T-helper 2 cell (primary cell): ENCODE measurements around the gene ARHGAP9.
"Not testable (repeated sequence)": the region's sequence is repeated elsewhere in the genome, so short reads cannot be mapped to it uniquely, and the experiment has no call there.

Experiments
- DNase-seq, 5 experiments: peaks; one replicate each; pipeline versions ENCODE4 v3.0.0 to v3.0.0-alpha.2; 2012 to 2022
- total RNA-seq, 2 donors: gene quantifications; one replicate each; lab custom pipeline; 2026; lab: John Stamatoyannopoulos, UW

Gene ARHGAP9
- 195 to 470 reads per million in 2 donors for total RNA-seq

- peak in 3 of 5 experiments; percentile 46 to 90 (median 81) for DNase-seq
Measured at GRCh38 chr12:57479376-57480115, at the start of gene ARHGAP9. Gene ARHGAP9, minus strand, starts transcription at chr12:57479866. Its CDS starts 460 bp downstream, at chr12:57479406.

DNA sequence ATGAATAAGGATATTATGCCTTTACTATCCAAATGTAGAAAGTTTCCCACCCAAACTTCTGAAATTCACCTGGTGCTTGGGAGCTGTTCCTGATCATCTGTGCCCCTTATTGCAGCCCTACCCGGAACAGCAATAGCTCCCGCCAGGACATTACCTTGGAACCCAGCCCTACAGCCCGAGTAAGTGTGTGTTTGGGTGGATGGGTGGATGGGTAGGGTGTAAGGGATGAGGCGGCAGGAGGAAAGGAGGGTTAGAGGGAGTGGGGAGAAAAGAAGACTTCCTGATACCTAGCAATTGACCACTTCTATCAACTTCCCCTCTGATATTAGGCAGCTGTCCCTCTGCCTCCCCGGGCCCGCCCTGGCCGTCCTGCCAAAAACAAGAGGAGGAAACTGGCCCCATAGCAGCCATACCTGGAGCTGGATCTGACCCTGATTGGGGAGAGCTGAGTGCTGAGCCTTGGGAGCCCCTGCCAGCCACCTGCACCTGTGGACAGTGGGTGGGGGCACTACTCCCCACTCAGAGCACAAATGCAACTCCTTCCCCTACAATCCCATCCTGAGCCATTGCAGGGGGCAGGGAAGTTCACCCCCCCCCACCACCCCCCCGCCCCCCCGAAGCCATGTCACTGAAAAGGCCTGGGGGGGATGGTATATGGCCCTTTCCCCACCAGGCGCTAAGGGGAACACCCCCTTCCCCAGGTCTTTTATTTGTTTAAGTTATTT is 49.3 kb upstream of the ARHGAP9 start:
- no peak for DNase-seq

DNA sequence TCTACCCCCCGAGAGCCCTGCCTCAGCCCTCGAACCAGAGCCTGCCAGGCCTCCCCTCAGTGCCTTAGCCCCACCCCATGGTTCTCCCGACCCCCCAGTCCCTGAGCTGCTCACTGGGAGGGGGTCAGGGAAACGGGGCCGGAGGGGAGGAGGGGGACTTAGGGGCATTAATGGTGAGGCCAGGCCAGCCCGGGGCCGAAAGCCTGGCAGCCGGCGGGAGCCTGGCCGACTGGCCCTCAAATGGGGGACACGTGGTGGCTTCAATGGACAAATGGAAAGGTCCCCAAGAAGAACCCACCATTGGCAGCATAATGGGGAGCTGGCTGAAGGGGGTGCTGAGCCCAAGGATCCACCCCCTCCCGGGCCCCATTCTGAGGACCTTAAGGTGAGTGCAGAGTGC is 48.5 kb upstream of the ARHGAP9 start:
- DNase-seq, result no peak

- DNase-seq, result no peak
Measured at GRCh38 chr12:57527184-57527583, 47.5 kb upstream of the ARHGAP9 start.

DNA sequence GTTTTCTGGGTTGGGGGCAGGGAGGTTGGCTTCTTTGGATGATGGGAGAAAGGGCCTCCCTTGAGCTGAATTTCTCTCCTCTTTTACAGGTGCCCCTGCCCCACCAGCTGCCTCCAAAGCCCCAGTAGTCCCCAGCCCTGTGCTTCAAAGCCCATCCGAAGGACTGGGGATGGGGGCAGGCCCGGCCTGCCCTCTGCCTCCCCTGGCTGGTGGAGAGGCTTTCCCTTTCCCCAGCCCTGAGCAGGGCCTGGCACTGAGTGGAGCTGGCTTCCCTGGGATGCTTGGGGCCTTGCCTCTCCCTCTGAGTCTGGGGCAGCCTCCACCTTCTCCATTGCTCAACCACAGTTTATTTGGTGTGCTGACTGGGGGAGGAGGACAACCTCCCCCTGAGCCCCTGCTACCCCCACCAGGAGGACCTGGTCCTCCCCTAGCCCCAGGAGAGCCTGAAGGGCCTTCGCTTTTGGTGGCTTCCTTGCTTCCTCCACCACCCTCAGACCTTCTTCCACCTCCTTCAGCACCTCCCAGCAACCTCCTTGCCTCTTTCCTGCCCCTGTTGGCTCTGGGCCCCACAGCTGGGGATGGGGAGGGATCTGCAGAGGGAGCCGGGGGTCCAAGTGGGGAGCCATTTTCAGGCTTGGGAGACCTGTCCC is 46.9 kb upstream of the ARHGAP9 start:
- no peak for DNase-seq

GRCh38 chr12:57525615-57526383 is 46.1 kb upstream of the ARHGAP9 start:
- DNase-seq, result no peak

- DNase-seq, result no peak
Measured at GRCh38 chr12:57524814-57525614, 45.3 kb upstream of the ARHGAP9 start.

GRCh38 chr12:57523706-57524614 is 44.3 kb upstream of the ARHGAP9 start:
- peak in 1 of 5 experiments; percentile 13 for DNase-seq

GRCh38 chr12:57522887-57523705 is 43.4 kb upstream of the ARHGAP9 start:
- DNase-seq, result peak in 3 of 5 experiments; percentile 24 to 57 (median 49)

- DNase-seq, result peak; percentile 82 to 95 (median 88)
Measured at GRCh38 chr12:57522011-57522886, 42.6 kb upstream of the ARHGAP9 start, which contains the start of gene MBD6. Gene MBD6, plus strand, starts transcription at chr12:57522824. Its CDS starts 1,480 bp downstream, at chr12:57524304.

GRCh38 chr12:57521525-57522010 is 41.9 kb upstream of the ARHGAP9 start:
- DNase-seq, result no peak

GRCh38 chr12:57520053-57520818 is 40.6 kb upstream of the ARHGAP9 start, which contains the start of gene DDIT3:
Gene DDIT3, minus strand, starts transcription at chr12:57520514. Its CDS starts 3,108 bp downstream, at chr12:57517406.
- peak; percentile 99 to 100 (median 99) for DNase-seq

- DNase-seq, result peak in 1 of 5 experiments; percentile 16
Measured at GRCh38 chr12:57519796-57520052, 40.1 kb upstream of the ARHGAP9 start.

DNA sequence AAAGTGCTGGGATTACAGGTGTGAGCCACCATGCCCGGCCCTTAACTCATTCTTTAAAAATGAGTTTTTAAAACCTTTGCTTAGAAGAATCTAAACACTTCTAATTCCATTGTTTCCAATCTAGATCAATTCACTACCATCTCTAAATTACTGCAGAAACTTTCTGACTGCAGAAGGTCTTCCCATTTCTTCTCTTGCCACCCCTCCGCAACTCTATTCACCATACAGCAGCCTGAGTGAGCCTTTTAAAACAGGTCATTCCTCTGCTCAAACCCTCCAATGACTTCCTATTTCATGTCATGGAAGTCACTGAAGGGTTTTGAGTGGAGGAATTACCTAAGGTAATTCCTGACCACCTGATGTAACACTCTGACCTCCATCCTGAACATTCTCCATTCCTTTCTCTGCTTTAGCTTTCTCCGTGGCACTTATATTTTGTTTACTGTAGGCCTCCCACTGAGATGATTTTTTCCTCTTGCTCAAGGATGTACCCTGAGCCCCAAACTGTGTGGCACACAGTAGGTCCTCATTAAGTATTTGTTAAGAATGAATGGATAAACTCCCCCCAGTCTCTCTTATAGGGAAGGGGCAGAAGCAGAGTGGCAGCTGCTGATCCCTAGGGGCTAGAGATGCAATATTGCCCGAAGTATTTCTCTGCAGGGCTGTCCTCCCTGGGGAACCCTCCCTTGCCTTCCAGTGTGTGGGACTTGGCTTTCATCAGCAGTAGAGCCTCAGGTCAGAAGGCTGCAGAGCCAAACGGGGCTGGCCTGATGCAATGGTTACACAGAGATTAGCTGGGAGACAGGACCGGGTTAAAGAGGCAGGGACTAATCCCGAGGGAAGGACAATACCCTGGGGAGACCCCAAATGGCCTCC is 39.5 kb upstream of the ARHGAP9 start:
- no peak for DNase-seq

- no peak for DNase-seq
Measured at GRCh38 chr12:57518176-57518919, 38.7 kb upstream of the ARHGAP9 start.

- DNase-seq, result not testable (repeated sequence)
Measured at GRCh38 chr12:57517718-57518117, 38.1 kb upstream of the ARHGAP9 start.
